ACC112 (cell line): ENCODE data around the gene SDR9C7.
"Not testable (repeated sequence)": the region's sequence is repeated elsewhere in the genome, so short reads cannot be mapped to it uniquely, and the experiment has no call there.

Experiments used
- H2AFZ ChIP-seq: fragments of 200-600 bp; sonication (generic); one replicate; pipeline ENCODE4 v1.6.0; 2017; ENCODE audit warnings: antibody characterized with exemption, low read length; ENCODE audit not compliant: unreplicated experiment
- H3K27ac ChIP-seq: fragments of 200-600 bp; sonication (generic); 2 replicates; pipeline ENCODE4 v1.5.1; 2014; ENCODE audit warnings: low read depth, mild to moderate bottlenecking, antibody characterized with exemption, low read length, moderate library complexity
- H3K27me3 ChIP-seq: fragments of 200-600 bp; sonication (generic); 2 replicates; pipeline ENCODE4 v1.6.1; 2014; ENCODE audit warnings: mild to moderate bottlenecking, antibody characterized with exemption, low read length, moderate library complexity, mixed read lengths; ENCODE audit not compliant: insufficient read depth
- H3K36me3 ChIP-seq: fragments of 200-600 bp; sonication (generic); 2 replicates; pipeline ENCODE4 v1.6.1; 2016; ENCODE audit warnings: mild to moderate bottlenecking, antibody characterized with exemption, low read length, moderate library complexity, mixed read lengths; ENCODE audit not compliant: insufficient read depth
- H3K4me1 ChIP-seq: fragments of 200-600 bp; sonication (generic); one replicate; pipeline ENCODE4 v1.6.1; 2016; ENCODE audit warnings: low read length, mixed read lengths; ENCODE audit not compliant: insufficient read depth, unreplicated experiment, control insufficient read depth
- H3K4me3 ChIP-seq: fragments of 200-600 bp; sonication (generic); 2 replicates; pipeline ENCODE4 v1.5.1; 2014; ENCODE audit warnings: mild to moderate bottlenecking, low read depth, low read length
- H3K79me2 ChIP-seq: fragments of 200-600 bp; sonication (generic); one replicate; pipeline ENCODE4 v1.6.0; 2016; ENCODE audit warnings: low read length; ENCODE audit not compliant: control insufficient read depth, unreplicated experiment, insufficient read depth

SDR9C7 gene

DNA sequence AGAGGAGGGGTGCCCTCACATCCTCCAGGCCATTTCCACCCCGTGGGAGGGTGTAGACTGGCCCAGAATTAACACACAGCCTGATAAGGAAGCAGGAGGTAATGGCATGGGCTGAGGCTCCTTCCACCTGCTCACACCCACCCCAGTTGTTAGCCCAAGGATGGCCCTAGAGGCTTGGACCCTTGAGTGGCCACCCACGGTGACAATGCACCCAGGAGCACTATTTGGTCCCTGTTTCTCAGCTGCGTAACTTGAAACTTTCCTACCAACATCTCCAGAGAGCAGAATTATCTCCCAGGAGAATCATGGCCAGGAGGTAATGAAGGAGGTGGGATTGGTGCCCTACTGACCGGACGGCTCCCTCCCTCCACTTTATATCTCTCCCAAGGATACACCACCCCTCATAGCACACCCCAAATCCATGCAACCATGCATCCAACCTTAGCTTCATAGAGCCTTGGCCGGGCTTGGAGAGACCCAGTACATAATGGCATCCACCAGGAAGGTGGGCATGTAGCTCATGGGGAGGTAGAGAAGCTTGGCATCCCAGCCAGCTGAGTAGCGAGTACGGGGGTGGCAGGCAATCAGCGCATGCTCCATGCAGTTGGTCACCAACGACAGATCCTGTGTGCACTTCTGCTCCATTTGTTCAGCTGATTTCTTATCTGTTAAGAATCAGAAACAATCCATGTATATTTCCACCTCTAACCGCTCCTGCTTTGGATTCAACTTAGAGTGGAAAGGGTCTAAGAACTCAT, 17.6 kb upstream of the SDR9C7 start:
- H3K4me1 ChIP-seq = peaks cover 3% of the 10 kb centered on the region
- H3K27ac ChIP-seq = no peak overlapping the region
- peaks cover 61% of the 10 kb centered on the region for H3K27me3 ChIP-seq
- no peak overlapping the region for H2AFZ ChIP-seq
- no peaks in the 10 kb centered on the region for H3K79me2 ChIP-seq
- H3K4me3 ChIP-seq = no peak overlapping the region
- no peaks in the 10 kb centered on the region for H3K36me3 ChIP-seq

DNA sequence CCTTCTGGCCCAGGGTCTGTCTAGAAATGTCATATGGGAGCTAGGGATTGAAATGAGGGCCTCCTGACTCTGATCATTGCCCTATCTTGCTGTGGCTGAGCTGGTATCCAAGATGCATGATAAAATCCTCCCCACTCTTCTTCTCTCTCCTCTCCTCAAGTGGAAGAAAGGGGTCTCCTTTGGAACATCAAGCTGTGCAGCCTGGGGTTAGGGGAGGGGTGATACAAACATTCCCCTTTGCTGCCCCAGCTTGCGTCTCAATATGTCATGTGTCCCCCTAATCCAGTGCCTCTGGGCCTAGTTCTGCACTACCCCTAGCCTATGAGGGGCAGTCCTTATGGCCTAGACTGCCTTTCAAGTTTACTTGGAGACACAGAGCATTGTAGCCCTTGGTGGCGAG, 14.7 kb upstream of the SDR9C7 start:
- Histone ChIP-seq H3K36me3 (no peaks in the 10 kb centered on the region), H2AFZ (no peak overlapping the region), H3K4me1 (no peaks in the 10 kb centered on the region), H3K27ac (no peak overlapping the region), H3K27me3 (peaks cover 46% of the 10 kb centered on the region), H3K79me2 (no peaks in the 10 kb centered on the region), H3K4me3 (no peak overlapping the region)

DNA sequence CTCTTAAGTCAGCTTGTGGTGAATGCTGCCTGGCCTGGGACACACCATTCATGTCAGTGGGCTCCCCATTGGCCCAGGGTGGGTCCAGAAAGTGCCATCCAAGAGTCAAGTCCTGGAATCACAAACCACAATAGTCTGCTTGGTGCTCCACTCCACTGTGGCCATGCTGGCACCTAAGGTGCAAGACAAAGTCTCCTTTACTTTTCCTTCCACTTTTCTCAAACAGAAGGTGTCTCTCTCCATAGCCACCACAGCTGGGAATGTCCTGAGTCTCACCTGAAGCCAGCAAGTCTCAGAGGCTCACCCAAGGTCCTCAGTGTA, 14.2 kb upstream of the SDR9C7 start:
- Histone ChIP-seq H3K27ac (no peak overlapping the region), H3K36me3 (no peaks in the 10 kb centered on the region), H3K27me3 (peaks cover 41% of the 10 kb centered on the region), H3K4me1 (no peaks in the 10 kb centered on the region), H3K79me2 (no peaks in the 10 kb centered on the region), H3K4me3 (no peak overlapping the region), H2AFZ (no peak overlapping the region)

DNA sequence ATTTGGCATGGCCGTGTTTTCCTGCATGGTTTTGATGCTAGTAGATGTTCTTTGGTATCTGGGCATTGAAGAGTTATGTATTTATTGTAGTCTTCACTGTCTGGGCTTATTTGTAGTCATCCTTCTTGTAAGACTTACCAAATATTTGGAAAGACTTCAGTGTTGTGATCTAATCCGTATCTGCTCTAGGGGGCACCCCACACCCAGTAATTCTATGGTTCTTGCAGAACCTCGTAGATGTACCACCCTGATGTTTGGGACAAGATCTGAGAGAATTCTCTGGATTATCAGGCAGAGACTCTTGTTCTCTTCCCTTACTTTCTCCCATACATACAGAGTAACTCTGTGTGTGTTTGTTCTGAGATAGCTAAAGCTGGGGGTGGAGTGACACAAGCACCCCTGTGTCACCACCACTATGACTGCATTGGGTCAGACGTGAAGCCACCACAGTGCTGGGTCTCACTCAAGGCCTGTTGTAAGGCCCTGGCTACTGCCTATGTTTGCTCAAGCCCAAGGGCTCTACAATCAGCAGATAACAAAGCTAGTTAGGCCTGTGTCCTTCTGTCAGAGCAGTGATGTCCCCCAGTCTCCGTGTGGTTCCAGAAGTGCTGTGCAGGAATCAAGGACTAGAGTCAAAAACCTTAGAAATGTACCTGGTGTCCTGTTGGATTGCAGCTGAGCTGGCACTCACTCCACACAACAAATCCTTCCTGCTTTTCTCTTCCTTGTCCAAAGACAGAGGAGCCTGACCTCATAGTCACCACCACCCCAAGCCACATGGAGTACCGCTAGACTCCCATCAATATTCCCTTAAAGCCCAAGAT, 13.6 kb upstream of the SDR9C7 start:
- Histone ChIP-seq H3K4me1 (no peaks in the 10 kb centered on the region), H2AFZ (no peak overlapping the region), H3K27me3 (peaks cover 35% of the 10 kb centered on the region), H3K27ac (no peak overlapping the region), H3K4me3 (no peak overlapping the region), H3K36me3 (no peaks in the 10 kb centered on the region), H3K79me2 (no peaks in the 10 kb centered on the region)

DNA sequence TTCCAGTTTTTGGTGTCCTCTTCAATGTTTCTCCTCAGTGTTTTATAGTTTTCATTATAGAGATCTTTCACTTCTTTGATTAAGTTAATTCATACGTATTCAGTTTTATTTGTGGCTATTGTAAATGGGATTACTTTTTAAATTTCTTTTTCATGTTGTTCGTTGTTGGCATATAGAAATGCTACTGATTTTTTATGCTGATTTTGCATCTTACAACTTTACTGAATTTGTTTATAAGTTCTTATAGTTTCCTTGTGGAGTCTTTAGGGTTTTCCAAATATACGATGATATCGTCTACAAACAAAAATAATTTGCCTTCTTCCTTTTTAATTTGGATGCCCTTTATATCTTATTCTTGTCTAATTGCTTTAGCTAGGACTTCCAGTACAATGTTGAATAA, 9.7 kb upstream of the SDR9C7 start:
- H3K4me1 ChIP-seq = peaks cover 5% of the 10 kb centered on the region
- H2AFZ ChIP-seq = no peak overlapping the region
- no peaks in the 10 kb centered on the region for H3K36me3 ChIP-seq
- peaks cover 13% of the 10 kb centered on the region for H3K27me3 ChIP-seq
- no peak overlapping the region for H3K4me3 ChIP-seq
- no peak overlapping the region for H3K27ac ChIP-seq
- H3K79me2 ChIP-seq = no peaks in the 10 kb centered on the region

DNA sequence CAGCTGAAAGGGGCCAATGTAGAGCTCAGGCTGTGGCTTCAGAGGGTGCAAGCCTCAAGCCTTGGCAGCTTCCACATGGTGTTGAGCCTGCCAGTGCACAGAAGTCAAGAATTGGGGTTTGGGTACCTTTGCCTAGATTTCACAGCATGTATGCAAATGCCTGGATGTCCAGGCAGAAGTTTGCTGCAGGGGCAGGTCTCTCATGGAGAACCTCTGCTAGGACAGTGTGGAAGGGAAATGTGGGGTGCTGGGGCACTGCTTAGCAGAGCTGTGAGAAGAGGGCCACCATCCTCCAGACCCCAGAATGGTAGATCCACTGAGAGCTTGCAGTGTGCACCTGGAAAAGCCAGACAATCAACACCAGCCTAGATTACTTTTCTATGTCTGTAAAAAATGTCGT, 9.2 kb upstream of the SDR9C7 start:
- not testable (repeated sequence) for H3K79me2 ChIP-seq, H3K4me1 ChIP-seq, H3K27ac ChIP-seq, H3K4me3 ChIP-seq, H2AFZ ChIP-seq, H3K36me3 ChIP-seq
- H3K27me3 ChIP-seq = peaks cover 13% of the 10 kb centered on the region

DNA sequence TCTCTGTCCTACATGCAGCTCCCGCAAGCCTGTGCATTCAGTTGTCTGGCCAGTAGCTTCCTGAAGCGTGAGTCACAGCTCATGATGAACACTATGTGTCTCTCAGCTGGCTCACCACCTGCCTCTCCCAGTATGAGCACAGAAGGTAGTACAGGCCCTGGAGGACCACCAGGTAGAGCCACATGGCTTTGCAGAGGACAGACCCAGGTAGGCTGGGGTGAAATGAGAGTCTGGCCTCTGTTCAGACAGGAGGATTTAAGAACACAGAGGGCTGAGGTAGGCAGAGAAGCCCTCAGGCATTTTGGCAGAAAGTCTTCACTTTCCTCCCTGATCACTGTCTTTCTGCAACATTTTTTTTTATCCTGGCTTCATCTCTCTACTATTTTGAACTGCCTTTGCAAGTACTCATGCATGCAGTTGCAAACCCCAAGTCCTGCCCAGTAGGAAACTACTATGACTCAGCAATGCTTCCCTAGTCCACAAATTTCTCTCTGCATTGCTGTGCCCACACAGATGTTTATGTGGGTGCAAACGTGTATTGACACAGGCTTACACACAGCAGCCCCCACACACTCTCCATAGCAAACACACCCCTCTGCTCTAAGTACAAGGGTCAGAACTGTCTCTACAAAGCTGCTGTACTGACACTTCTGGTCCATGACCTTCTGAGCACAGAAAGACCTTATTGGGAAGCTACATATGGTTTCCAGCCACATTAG, 7.2 kb upstream of the SDR9C7 start:
- H3K36me3 ChIP-seq = no peaks in the 10 kb centered on the region
- no peaks in the 10 kb centered on the region for H3K79me2 ChIP-seq
- no peak overlapping the region for H3K4me3 ChIP-seq
- peaks cover 5% of the 10 kb centered on the region for H3K4me1 ChIP-seq
- H2AFZ ChIP-seq = no peak overlapping the region
- H3K27ac ChIP-seq = peak overlapping the region; percentile 46
- peaks cover 20% of the 10 kb centered on the region; the same call in 1 of the 2 replicates for H3K27me3 ChIP-seq

DNA sequence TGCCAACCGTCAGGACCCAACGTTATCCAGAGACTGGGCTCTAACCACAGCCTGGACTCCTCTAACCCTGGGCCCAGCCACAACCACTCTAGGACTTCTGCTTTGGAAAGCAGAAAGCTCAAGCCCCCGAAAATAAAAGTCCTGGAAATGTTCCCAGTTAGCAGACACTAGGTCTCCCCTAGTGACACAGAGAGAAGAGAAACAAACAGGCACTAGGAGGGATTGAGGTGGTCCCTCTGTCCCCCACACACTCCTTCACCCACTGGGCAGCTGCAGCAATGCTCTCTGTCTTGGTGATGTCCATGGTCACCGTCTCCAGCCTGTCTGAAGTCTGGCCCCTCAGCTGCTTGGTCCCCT, 6.7 kb upstream of the SDR9C7 start:
- not testable (repeated sequence) for H3K27ac ChIP-seq, H3K4me3 ChIP-seq, H2AFZ ChIP-seq, H3K79me2 ChIP-seq, H3K36me3 ChIP-seq, H3K4me1 ChIP-seq
- peaks cover 18% of the 10 kb centered on the region; the same call in 1 of the 2 replicates for H3K27me3 ChIP-seq

DNA sequence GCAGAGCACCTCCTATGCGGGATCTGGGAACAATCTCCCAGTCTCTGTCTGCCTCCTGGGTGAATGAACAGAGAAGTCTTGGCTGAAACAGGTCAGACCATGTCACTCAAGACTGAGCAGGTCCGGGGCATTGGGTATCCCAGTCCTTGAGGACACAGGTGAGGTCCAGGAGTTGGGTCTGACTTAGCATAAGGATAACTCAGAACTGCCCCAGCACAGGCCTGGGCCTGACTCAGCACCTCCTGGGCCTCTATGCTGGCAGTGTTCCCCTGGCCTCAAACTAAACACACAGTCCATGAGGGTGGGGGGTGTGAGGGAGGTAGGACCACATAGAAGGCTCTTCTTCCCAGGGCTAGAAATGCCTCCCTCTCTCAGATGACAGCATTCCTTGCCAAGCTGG, 1.5 kb upstream of the SDR9C7 start:
- no peak overlapping the region for H3K4me3 ChIP-seq
- H2AFZ ChIP-seq = no peak overlapping the region
- H3K79me2 ChIP-seq = no peaks in the 10 kb centered on the region
- H3K36me3 ChIP-seq = no peaks in the 10 kb centered on the region
- peaks cover 31% of the 10 kb centered on the region; the same call in 1 of the 2 replicates for H3K27me3 ChIP-seq
- H3K27ac ChIP-seq = no peak overlapping the region
- peaks cover 5% of the 10 kb centered on the region for H3K4me1 ChIP-seq

DNA sequence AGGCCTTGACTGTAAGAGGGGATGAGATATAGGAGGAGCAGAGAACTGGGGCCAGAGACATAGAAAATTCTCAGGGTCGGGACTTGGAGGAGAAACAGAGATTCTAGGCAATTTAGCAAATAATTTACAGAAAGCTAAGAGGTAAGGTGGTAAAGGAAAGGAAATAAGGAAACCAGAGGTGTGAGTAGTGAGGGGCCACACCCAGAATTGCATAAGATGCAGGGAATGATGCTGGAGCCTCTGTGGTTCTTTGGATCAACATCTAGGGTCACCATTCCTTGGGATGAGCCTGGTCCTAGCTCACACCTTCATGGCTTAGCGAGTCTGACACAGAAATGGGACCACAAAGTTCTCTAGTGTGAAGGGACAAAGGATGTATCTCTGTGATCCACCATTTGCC, 949 bp upstream of the SDR9C7 start:
- Histone ChIP-seq H3K27ac (no peak overlapping the region), H2AFZ (no peak overlapping the region), H3K4me3 (no peak overlapping the region), H3K36me3 (no peaks in the 10 kb centered on the region), H3K27me3 (peaks cover 31% of the 10 kb centered on the region; the same call in 1 of the 2 replicates), H3K4me1 (peaks cover 5% of the 10 kb centered on the region), H3K79me2 (no peaks in the 10 kb centered on the region)
